ENCODE data around the gene TTBK1. TPM values are rescaled to one million over a fixed set of nuclear protein-coding genes. Genes with fewer than 3 reads are reported as not detected.

The TTBK1 gene
- total RNA-seq, 1 donor from 2014 or later = 0.34 TPM

GRCh38 chr6:43293698-43294097 is 50.4 kb downstream of the TTBK1 start:
- no peaks in the 10 kb centered on the region for H3K36me3 Mint-ChIP-seq
- peaks cover 8% of the 10 kb centered on the region for H3K27me3 Mint-ChIP-seq (ENCODE audit: low read depth)
- H3K4me1 Mint-ChIP-seq = no peaks in the 10 kb centered on the region
- no peak overlapping the region for H3K4me3 Mint-ChIP-seq
- no peaks in the 10 kb centered on the region for H3K9me3 Mint-ChIP-seq
- DNase-seq (ENCODE audit: low spot score in 2 of 2, unreplicated experiment in 2 of 2) = no peak
- no peak for TF ChIP-seq CTCF (IDR thresholded peaks at IDR 0.05; ENCODE audit: unreplicated experiment)
- no peak overlapping the region for H3K27ac Mint-ChIP-seq

- H3K4me1 Mint-ChIP-seq = no peaks in the 10 kb centered on the region
- no peak overlapping the region for H3K27ac Mint-ChIP-seq
- no peak overlapping the region for H3K4me3 Mint-ChIP-seq
- H3K36me3 Mint-ChIP-seq = no peaks in the 10 kb centered on the region
- H3K27me3 Mint-ChIP-seq (ENCODE audit: low read depth) = peaks cover 10% of the 10 kb centered on the region
- DNase-seq (ENCODE audit: low spot score in 2 of 2, unreplicated experiment in 2 of 2) = no peak
- TF ChIP-seq CTCF (IDR thresholded peaks at IDR 0.05; ENCODE audit: unreplicated experiment) = no peak
- no peaks in the 10 kb centered on the region for H3K9me3 Mint-ChIP-seq
Measured at GRCh38 chr6:43294536-43294935, 51.3 kb downstream of the TTBK1 start.

GRCh38 chr6:43295456-43295855 is 52.2 kb downstream of the TTBK1 start:
- no peak overlapping the region for H3K27ac Mint-ChIP-seq
- no peak overlapping the region for H3K4me3 Mint-ChIP-seq
- no peaks in the 10 kb centered on the region for H3K36me3 Mint-ChIP-seq
- H3K27me3 Mint-ChIP-seq (ENCODE audit: low read depth) = peaks cover 13% of the 10 kb centered on the region
- DNase-seq (ENCODE audit: low spot score in 2 of 2, unreplicated experiment in 2 of 2) = no peak
- H3K4me1 Mint-ChIP-seq = no peaks in the 10 kb centered on the region
- H3K9me3 Mint-ChIP-seq = no peaks in the 10 kb centered on the region
- no peak for TF ChIP-seq CTCF (IDR thresholded peaks at IDR 0.05; ENCODE audit: unreplicated experiment)

- Mint-ChIP-seq H3K27me3 (ENCODE audit: low read depth) (peaks cover 13% of the 10 kb centered on the region), H3K4me1 (no peaks in the 10 kb centered on the region), H3K27ac (no peak overlapping the region), H3K9me3 (no peaks in the 10 kb centered on the region), H3K4me3 (no peak overlapping the region), H3K36me3 (no peaks in the 10 kb centered on the region)
- DNase-seq (ENCODE audit: low spot score in 2 of 2, unreplicated experiment in 2 of 2) = no peak
- TF ChIP-seq CTCF (IDR thresholded peaks at IDR 0.05; ENCODE audit: unreplicated experiment) = no peak
Measured at GRCh38 chr6:43296780-43297497, 53.7 kb downstream of the TTBK1 start.

- TF ChIP-seq CTCF (IDR thresholded peaks at IDR 0.05; ENCODE audit: unreplicated experiment) = no peak
- no peaks in the 10 kb centered on the region for H3K9me3 Mint-ChIP-seq
- H3K27ac Mint-ChIP-seq = no peak within 1 kb of the TSS
- no peak for DNase-seq (ENCODE audit: low spot score in 2 of 2, unreplicated experiment in 2 of 2)
- H3K36me3 Mint-ChIP-seq = no peaks in the 10 kb centered on the region
- no peaks in the 10 kb centered on the region for H3K4me1 Mint-ChIP-seq
- no peak within 1 kb of the TSS for H3K4me3 Mint-ChIP-seq
- H3K27me3 Mint-ChIP-seq (ENCODE audit: low read depth) = peaks cover 13% of the 10 kb centered on the region
Measured at GRCh38 chr6:43297644-43298564, 54.6 kb downstream of the TTBK1 start, which contains the start of gene SLC22A7. TSS of gene SLC22A7 (plus strand) at chr6:43298260. CDS start at chr6:43298359, 99 bp downstream.

Measured in mesothelial cell of epicardium (in vitro differentiated cells).